HEK293 (cell line): ENCODE results near the gene SRBD1.

Source experiments
- CTCF ChIA-PET: fragments of 350-600 bp; formaldehyde crosslinking; extraction: SDS; loops from one replicate; lab custom pipeline; 2021; ENCODE audit warnings: antibody characterized with exemption; lab: Yijun Ruan, JAX
- POLR2A ChIA-PET: fragments of 300-600 bp; formaldehyde crosslinking; extraction: SDS; loops from one replicate; lab custom pipeline; 2020; ENCODE audit warnings: antibody characterized with exemption, inconsistent platforms; lab: Yijun Ruan, JAX
- H3K27ac ChIP-seq: fragments of 200-500 bp; sonication (Bioruptor generic); 2 replicates; pipeline ENCODE4 v1.5.1; 2014; ENCODE audit warnings: low read depth, low read length, control low read depth, inconsistent platforms; ENCODE audit errors: extremely low read depth
- H3K36me3 ChIP-seq, 2 experiments: fragments of 200-500 bp in 1 of 2; sonication (Bioruptor generic) in 1 of 2; 1 replicate in 1 of 2; 2 replicates in 1 of 2; pipeline ENCODE4 v1.5.1; 2014 to 2017; ENCODE audit warnings: inconsistent platforms in 2 of 2, low read length in 2 of 2; ENCODE audit not compliant: control insufficient read depth in 2 of 2, insufficient read depth in 1 of 2
- H3K4me1 ChIP-seq: fragments of 200-500 bp; sonication (Bioruptor generic); 2 replicates; pipeline ENCODE4 v1.5.1; 2014; ENCODE audit warnings: mild to moderate bottlenecking, low read length, inconsistent platforms; ENCODE audit not compliant: control insufficient read depth, insufficient read depth
- H3K4me3 ChIP-seq: 2 replicates; pipeline ENCODE4 v1.5.1; 2011; ENCODE audit warnings: low read depth, mild to moderate bottlenecking, control low read depth, low read length, moderate library complexity
- H3K9me3 ChIP-seq: fragments of 200-500 bp; sonication (Bioruptor generic); 2 replicates; pipeline ENCODE4 v1.5.1; 2014; ENCODE audit warnings: low read depth, low read length, inconsistent platforms; ENCODE audit not compliant: control insufficient read depth, insufficient read depth
- FEZF1 ChIP-seq: fragments of 450-650 bp; formaldehyde crosslinking; IDR thresholded peaks from 2 replicates; pipeline ENCODE4 v1.5.1; 2016; ENCODE audit warnings: missing biosample characterization, missing genetic modification characterization
- GLI2 ChIP-seq: fragments of 450-650 bp; formaldehyde crosslinking; IDR thresholded peaks from 2 replicates; pipeline ENCODE4; 2017; ENCODE audit warnings: missing biosample characterization, missing genetic modification characterization, low read depth, borderline replicate concordance
- HOXA7 ChIP-seq: sonication (generic); formaldehyde crosslinking; IDR thresholded peaks from 2 replicates; pipeline ENCODE4 v1.8.1; 2022; ENCODE audit warnings: missing genetic modification reagents, borderline replicate concordance
- ZNF148 ChIP-seq: fragments of 450-650 bp; formaldehyde crosslinking; IDR thresholded peaks from 2 replicates; pipeline ENCODE4 v1.5.0; 2017; ENCODE audit warnings: missing biosample characterization, missing genetic modification characterization, borderline replicate concordance
- ZNF2 ChIP-seq: fragments of 450-650 bp; formaldehyde crosslinking; IDR thresholded peaks from 2 replicates; pipeline ENCODE4 v1.5.1; 2016; ENCODE audit warnings: missing biosample characterization, missing genetic modification characterization
- ZNF214 ChIP-seq: fragments of 450-650 bp; formaldehyde crosslinking; IDR thresholded peaks from 2 replicates; pipeline ENCODE4 v1.5.1; 2017; ENCODE audit warnings: missing biosample characterization, mild to moderate bottlenecking, missing genetic modification characterization, borderline replicate concordance
- ZNF292 ChIP-seq: fragments of 450-650 bp; formaldehyde crosslinking; IDR thresholded peaks from 2 replicates; pipeline ENCODE4 v1.5.1; 2016; ENCODE audit warnings: low read depth, missing biosample characterization, missing genetic modification characterization, borderline replicate concordance
- ZNF341 ChIP-seq: fragments of 450-650 bp; formaldehyde crosslinking; IDR thresholded peaks from 2 replicates; pipeline ENCODE4; 2016; ENCODE audit warnings: low read depth, missing biosample characterization, missing genetic modification characterization
- ZNF391 ChIP-seq: fragments of 450-650 bp; formaldehyde crosslinking; IDR thresholded peaks from 2 replicates; pipeline ENCODE4 v1.5.1; 2016; ENCODE audit warnings: low read depth, missing biosample characterization, missing genetic modification characterization, borderline replicate concordance
- ZNF639 ChIP-seq: fragments of 450-650 bp; formaldehyde crosslinking; IDR thresholded peaks from 2 replicates; pipeline ENCODE4 v1.5.1; 2016; ENCODE audit warnings: missing biosample characterization, missing genetic modification characterization
- ZNF654 ChIP-seq: fragments of 450-650 bp; formaldehyde crosslinking; IDR thresholded peaks from 2 replicates; pipeline ENCODE4 v1.5.1; 2016; ENCODE audit warnings: low read depth, missing biosample characterization, missing genetic modification characterization
- ZNF792 ChIP-seq: fragments of 450-650 bp; formaldehyde crosslinking; IDR thresholded peaks from 2 replicates; pipeline ENCODE4 v1.5.1; 2016; ENCODE audit warnings: missing biosample characterization, missing genetic modification characterization
- ZSCAN5A ChIP-seq: fragments of 450-650 bp; formaldehyde crosslinking; IDR thresholded peaks from 2 replicates; pipeline ENCODE4 v1.5.1; 2016; ENCODE audit warnings: missing biosample characterization, missing genetic modification characterization

Gene SRBD1

GRCh38 chr2:45649462-45649857 lies 38.4 kb upstream of the SRBD1 start:
- POLR2A ChIA-PET: interaction anchor here (1.1 to 1.2 kb wide), 2 partner anchors 113 to 129 kb away, joined by 3 read pairs; no protein-coding TSS in a partner anchor
- CTCF ChIA-PET: interaction anchor here (0.5 to 1.6 kb wide), 6 partner anchors 22 to 287 kb away, joined by 3 to 13 read pairs (median 3); no protein-coding TSS in a partner anchor
- no peaks in the 10 kb centered on the region for H3K36me3 ChIP-seq
- H3K27ac ChIP-seq: peak overlapping the region; percentile 96; the same call in 1 of the 2 replicates
- peak overlapping the region; percentile 75; the same call in 1 of the 2 replicates for H3K4me3 ChIP-seq
- no peaks in the 10 kb centered on the region for H3K9me3 ChIP-seq
- peak; percentile 11; the same call in 1 of the 2 replicates for TF ChIP-seq ZNF654 (tag by site-specific recombination)
- TF ChIP-seq GLI2: no peak
- H3K4me1 ChIP-seq: peaks cover 22% of the 10 kb centered on the region

GRCh38 chr2:45648636-45649035 lies 37.6 kb upstream of the SRBD1 start:
- H3K36me3 ChIP-seq: no peaks in the 10 kb centered on the region
- no peaks in the 10 kb centered on the region for H3K9me3 ChIP-seq
- ChIA-PET POLR2A (no interaction called here), CTCF (interaction anchor here (0.6 kb wide), 1 partner anchor 81 kb away, joined by 4 read pairs; no protein-coding TSS in a partner anchor)
- H3K4me1 ChIP-seq: peaks cover 14% of the 10 kb centered on the region
- H3K27ac ChIP-seq: no peak overlapping the region
- H3K4me3 ChIP-seq: no peak overlapping the region
- TF ChIP-seq ZSCAN5A (no peak), FEZF1 (no peak), ZNF391 (tag by site-specific recombination) (no peak), ZNF2 (tag by site-specific recombination) (no peak)

GRCh38 chr2:45647986-45648520 lies 37.0 kb upstream of the SRBD1 start:
- CTCF ChIA-PET: interaction anchor here (0.6 to 3.1 kb wide), 2 partner anchors 80 to 288 kb away, joined by 4 to 15 read pairs; no protein-coding TSS in a partner anchor
- Histone ChIP-seq H3K4me3 (no peak overlapping the region), H3K4me1 (peaks cover 10% of the 10 kb centered on the region), H3K9me3 (no peaks in the 10 kb centered on the region), H3K36me3 (no peaks in the 10 kb centered on the region), H3K27ac (no peak overlapping the region)
- TF ChIP-seq ZNF792 (tag by site-specific recombination) (no peak), HOXA7 (CRISPR knock-in tag) (no peak), ZNF341 (tag by site-specific recombination) (no peak), ZNF639 (tag by site-specific recombination) (no peak), ZNF292 (tag by site-specific recombination) (no peak), ZNF214 (tag by site-specific recombination) (no peak), ZNF148 (no peak)
- POLR2A ChIA-PET: no interaction called here
